DMS53 treated with DMSO at 0.1 percent for 48 hours (cell line): ENCODE data around the gene CIROP.
"Not testable (repeated sequence)": the region's sequence is repeated elsewhere in the genome, so short reads cannot be mapped to it uniquely, and the experiment has no call there.

Experiments
- DNase-seq: peaks from one replicate; lab custom pipeline; 2025; ENCODE audit not compliant: unreplicated experiment; lab: John Stamatoyannopoulos, UW

Gene CIROP

GRCh38 chr14:23114120-23114458 is 9.3 kb upstream of the CIROP start:
- no peak for DNase-seq

DNA sequence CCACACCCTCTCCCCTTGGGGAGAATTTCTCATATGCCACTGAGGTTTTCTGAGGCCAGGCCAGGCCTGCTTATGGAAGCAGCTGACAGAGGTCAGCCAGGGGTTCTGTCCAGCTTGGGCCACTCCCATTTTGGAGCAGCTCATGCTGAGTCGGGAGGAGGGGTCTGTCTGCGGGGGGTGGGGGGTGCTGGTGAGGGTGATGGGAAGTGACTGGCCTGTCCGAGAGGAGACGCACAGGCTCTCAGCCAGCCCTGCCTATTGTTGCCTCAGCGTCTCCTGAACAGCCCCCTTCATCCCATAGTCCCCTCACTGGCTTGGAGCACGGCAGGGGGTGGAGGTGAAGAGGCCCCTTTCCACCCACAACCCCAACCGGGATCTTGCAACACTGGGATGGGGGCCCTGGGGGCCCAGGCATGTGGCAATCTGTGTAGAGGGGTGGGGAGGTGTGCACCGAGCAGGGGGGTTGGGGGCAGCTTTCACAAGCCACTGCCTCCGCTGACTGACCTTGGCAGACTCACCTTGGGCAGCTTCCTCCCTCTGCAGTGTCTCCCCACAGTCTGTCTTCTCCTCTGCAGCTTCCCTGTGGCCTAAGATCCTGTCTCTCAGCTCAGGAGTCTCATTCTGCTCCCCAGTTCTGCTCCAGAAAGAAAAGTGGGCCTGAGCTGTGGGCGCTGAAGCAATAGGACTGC is 8.8 kb upstream of the CIROP start:
- DNase-seq: no peak

GRCh38 chr14:23112359-23113178 is 7.8 kb upstream of the CIROP start:
- no peak for DNase-seq

GRCh38 chr14:23110579-23111365 is 6.0 kb upstream of the CIROP start:
- no peak for DNase-seq

GRCh38 chr14:23109769-23110168 is 5.0 kb upstream of the CIROP start:
- no peak for DNase-seq

- DNase-seq: not testable (repeated sequence)
These were observed 3.4 kb upstream of the CIROP start for GRCh38 chr14:23108169-23108568.

GRCh38 chr14:23107620-23108019 is 2.8 kb upstream of the CIROP start:
- not testable (repeated sequence) for DNase-seq

DNA sequence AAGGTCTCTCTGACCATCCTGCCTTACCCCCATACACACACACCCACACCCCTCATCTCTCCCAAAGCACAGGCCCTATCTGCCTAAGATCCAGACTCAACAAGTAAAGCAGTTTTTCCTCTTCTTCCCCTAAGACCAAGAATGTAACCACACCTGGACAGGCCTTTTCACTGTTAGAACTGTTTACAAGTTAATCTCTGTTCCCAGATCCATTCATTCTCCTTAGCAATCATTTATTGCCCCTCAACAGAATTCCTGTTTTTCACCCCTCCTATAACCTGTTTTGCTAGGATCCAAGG is 1.9 kb upstream of the CIROP start:
- no peak for DNase-seq

- no peak for DNase-seq
These were observed 597 bp upstream of the CIROP start for GRCh38 chr14:23105348-23105824.

GRCh38 chr14:23104070-23104590 is 659 bp downstream of the CIROP start:
- no peak for DNase-seq

- DNase-seq: no peak
These were observed 1.2 kb downstream of the CIROP start for GRCh38 chr14:23103581-23103980.

DNA sequence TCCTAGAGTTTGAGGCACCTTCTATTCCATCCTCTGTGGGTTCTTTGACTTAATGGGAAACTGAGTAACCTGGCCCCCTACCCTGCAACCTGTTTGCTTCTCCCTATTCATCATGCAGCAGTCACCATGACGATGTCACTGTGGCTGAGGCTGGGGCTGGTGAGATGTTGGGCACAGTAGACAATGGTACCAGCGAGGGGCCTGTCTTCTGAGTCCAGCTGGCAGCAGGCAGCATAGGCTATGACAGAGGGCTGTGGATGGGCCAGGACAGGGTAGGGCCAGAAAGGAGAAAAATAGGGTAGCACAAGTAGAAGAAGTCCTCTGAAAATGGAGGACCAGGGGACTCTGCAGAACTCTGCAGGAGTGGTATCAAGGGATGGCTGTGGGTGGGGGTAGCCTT is 2.0 kb downstream of the CIROP start:
- no peak for DNase-seq

DNA sequence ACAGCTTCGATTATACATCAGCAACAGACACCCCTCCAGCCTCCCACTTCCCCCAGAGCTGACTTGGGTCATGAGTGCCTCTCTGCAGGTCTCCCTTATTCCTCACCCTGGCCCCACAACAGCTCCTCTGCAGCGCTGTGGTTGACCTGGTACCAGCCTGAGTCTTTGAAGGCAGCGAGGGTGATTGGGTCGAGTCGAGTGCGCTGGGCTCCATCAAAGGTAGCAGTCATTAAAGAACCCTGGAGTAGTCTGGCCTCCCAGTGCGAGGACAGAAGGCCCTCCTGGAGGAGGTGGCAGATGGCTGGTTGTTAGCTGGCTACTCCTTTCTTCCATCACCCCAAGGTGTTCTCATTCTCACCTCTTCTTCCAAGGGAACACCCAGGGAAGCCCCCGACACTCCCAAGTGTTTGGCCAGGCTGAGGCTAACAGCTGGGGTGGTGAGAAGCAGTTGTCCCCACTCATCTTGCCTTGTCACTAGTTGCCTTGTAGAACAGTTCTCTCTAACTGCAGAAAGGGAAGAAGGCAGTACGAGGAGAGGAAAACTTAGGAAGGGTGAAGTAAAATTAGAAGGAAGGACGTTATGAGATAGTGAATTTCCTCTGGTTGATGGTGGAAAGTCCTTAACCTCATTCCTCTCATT is 2.7 kb downstream of the CIROP start:
- DNase-seq: no peak

GRCh38 chr14:23101213-23101970 is 3.4 kb downstream of the CIROP start:
- DNase-seq: no peak

- DNase-seq: no peak
These were observed 5.5 kb downstream of the CIROP start for GRCh38 chr14:23099212-23099861.

- no peak for DNase-seq
These were observed 7.0 kb downstream of the CIROP start for GRCh38 chr14:23097786-23098185.

DNA sequence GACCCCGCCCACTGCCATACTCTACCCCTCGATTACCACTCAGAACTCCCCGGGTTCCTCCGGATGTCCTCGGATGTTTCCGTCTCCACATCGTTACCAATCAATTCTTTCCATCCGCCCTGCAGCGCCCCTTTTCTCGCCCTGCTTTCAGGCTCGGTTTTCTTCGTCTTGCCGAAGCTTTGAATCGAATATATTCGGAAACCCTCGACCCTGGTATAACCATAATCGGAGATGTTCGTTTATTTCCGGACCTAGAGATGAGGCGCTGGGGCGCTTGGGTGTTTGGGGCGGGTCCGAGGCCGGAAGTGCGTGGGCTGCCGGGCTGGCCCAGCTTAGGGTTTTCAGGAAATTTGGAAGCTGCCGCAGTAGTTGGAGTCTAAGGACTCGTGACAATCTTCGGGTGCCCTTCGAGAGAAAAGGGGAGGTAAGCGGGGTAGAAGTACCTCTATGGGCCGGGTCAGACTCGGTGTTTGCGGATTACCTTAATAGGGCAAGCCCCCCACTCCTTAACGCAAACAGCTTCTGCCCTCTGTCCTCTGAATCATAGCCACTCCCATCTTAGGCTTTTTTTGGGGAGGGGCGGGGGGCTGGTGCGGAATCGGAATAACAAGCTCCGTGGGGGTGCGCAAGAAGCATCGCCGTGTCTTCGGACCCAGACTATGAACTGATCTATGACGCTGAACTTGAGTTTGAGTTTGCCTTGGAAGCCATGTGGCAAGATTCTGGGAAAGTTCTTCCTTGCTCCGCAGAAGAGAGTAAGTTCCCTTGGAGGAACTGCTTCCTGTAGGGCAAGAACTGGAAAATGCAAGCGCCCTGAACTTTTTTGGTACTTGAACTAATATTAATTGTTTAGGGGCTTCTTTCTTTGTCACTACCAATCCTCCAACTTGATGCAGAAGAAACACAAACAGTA is 9.3 kb downstream of the CIROP start, which contains the start of gene C14orf119:
TSS of gene C14orf119 (plus strand) at position 310 of the 913 bp plus-strand sequence. CDS start 2,154 bp downstream, outside the sequence.
- no peak for DNase-seq

GRCh38 chr14:23094666-23095195 is 10.1 kb downstream of the CIROP start, which contains the start of gene ACIN1:
TSS of gene ACIN1 (minus strand) at chr14:23095136. CDS start at chr14:23095112, 24 bp downstream.
- no peak for DNase-seq
